ENCODE data around the gene ERVFRD-1.

DNA sequence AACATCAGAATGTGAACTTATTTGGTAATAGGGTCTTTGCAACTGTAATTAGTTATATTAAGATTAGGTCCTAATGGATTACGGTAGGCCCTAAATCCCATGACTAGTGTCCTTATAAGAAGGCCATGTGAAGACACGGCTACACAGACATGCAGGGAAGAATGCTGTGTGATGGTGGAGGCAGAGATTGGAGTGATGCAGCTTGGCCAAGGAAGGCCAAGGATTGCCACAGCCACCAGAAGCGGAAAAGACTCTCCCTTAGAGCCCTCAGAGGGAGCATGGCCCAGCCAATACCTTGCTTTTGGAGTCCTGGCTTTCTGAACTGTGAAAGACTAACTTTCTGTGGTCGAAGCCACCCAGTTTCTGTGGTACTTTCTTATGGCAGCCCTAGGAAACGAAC is 27.6 kb downstream of the ERVFRD-1 start:
- TF ChIP-seq, protein P1, sequence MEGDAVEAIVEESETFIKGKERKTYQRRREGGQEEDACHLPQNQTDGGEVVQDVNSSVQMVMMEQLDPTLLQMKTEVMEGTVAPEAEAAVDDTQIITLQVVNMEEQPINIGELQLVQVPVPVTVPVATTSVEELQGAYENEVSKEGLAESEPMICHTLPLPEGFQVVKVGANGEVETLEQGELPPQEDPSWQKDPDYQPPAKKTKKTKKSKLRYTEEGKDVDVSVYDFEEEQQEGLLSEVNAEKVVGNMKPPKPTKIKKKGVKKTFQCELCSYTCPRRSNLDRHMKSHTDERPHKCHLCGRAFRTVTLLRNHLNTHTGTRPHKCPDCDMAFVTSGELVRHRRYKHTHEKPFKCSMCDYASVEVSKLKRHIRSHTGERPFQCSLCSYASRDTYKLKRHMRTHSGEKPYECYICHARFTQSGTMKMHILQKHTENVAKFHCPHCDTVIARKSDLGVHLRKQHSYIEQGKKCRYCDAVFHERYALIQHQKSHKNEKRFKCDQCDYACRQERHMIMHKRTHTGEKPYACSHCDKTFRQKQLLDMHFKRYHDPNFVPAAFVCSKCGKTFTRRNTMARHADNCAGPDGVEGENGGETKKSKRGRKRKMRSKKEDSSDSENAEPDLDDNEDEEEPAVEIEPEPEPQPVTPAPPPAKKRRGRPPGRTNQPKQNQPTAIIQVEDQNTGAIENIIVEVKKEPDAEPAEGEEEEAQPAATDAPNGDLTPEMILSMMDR (IDR thresholded peaks at IDR 0.05; ENCODE audit: insufficient read depth, low read length), result no peak
- no peak for TF ChIP-seq SPI1 (IDR thresholded peaks at IDR 0.05; ENCODE audit: borderline replicate concordance, low read depth)
- TF ChIP-seq GABPA (IDR thresholded peaks at IDR 0.05; ENCODE audit: low read depth), result no peak
- TF ChIP-seq POLR2AphosphoS5 (IDR thresholded peaks at IDR 0.05; ENCODE audit: low read depth), result no peak
